AG10803 (cell line): ENCODE measurements around the gene AOPEP.

ENCODE experiments used
- DNase-seq: peaks from one replicate; pipeline ENCODE4 v3.0.0; 2010; ENCODE audit warnings: low read depth
- H3K4me3 ChIP-seq: 2 replicates; pipeline ENCODE4 v1.5.1; 2011; ENCODE audit warnings: mild to moderate bottlenecking, low read length, control low read depth
- CTCF ChIP-seq: conservative IDR thresholded peaks from 2 replicates; pipeline ENCODE4 v1.5.1; 2011; ENCODE audit warnings: mild to moderate bottlenecking, low read length, control low read depth, inconsistent platforms

AOPEP gene

GRCh38 chr9:94932652-94933510 lies 206.4 kb downstream of the AOPEP start:
- no peak for DNase-seq
- TF ChIP-seq CTCF: no peak
- H3K4me3 ChIP-seq: no peak overlapping the region

- no peak for TF ChIP-seq CTCF
- DNase-seq: peak; percentile 88
Measured at GRCh38 chr9:94933511-94933828, 207.0 kb downstream of the AOPEP start.

GRCh38 chr9:94934816-94935328 lies 208.4 kb downstream of the AOPEP start:
- no peak overlapping the region for H3K4me3 ChIP-seq
- no peak for TF ChIP-seq CTCF
- DNase-seq: no peak

More at GRCh38 chr9:94933511-94933828, 207.0 kb downstream of the AOPEP start:
- no peak overlapping the region for H3K4me3 ChIP-seq

- no peak for TF ChIP-seq CTCF
- no peak overlapping the region for H3K4me3 ChIP-seq
- no peak for DNase-seq
Measured at GRCh38 chr9:94935396-94935795, 208.9 kb downstream of the AOPEP start.

GRCh38 chr9:94936419-94936818 lies 209.9 kb downstream of the AOPEP start:
- TF ChIP-seq CTCF: no peak
- H3K4me3 ChIP-seq: no peak overlapping the region
- DNase-seq: peak; percentile 69

- no peak overlapping the region for H3K4me3 ChIP-seq
- no peak for TF ChIP-seq CTCF
- DNase-seq: peak; percentile 90
Measured at GRCh38 chr9:94937214-94937903, 210.9 kb downstream of the AOPEP start.
